HG03095 (cell line): ENCODE measurements around the gene C2orf49.

Source experiments
- ATAC-seq: cut with Tn5 transposase; IDR thresholded peaks from one replicate; pipeline ENCODE4 v1.9.1; 2021; ENCODE audit warnings: moderate library complexity; ENCODE audit not compliant: unreplicated experiment

Gene C2orf49

DNA sequence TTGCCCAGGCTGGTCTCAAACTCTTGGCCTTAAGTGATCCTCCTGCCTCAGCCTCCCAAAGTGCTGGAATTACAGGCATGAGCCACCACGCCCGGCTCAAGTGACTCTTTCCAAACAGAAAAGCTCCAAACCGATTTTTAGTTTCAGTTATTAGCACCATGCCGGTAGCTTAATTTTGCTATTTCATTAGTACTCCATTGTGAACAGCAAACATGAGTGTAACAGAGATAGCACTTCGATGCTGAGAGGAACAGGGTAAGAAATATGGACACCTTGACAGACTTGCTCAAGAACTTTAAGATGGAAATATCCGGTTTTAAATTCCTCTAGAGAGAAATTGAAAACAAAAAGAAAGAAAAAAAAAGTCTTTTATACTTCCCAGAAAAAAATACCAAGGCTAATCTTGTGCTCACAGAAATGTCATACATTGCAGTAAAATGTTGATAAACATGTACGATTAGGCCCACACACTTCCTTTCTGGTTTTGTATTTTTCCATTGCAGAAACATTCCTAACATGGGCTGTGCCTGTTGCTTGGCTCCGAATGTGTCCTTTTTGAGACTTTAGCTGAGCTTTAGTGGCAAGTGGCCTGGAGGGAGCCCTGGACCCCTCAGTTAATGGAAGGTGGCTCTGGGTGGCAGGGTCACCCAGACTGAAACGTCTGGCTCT lies 43.2 kb downstream of the C2orf49 start:
- no peak for ATAC-seq

DNA sequence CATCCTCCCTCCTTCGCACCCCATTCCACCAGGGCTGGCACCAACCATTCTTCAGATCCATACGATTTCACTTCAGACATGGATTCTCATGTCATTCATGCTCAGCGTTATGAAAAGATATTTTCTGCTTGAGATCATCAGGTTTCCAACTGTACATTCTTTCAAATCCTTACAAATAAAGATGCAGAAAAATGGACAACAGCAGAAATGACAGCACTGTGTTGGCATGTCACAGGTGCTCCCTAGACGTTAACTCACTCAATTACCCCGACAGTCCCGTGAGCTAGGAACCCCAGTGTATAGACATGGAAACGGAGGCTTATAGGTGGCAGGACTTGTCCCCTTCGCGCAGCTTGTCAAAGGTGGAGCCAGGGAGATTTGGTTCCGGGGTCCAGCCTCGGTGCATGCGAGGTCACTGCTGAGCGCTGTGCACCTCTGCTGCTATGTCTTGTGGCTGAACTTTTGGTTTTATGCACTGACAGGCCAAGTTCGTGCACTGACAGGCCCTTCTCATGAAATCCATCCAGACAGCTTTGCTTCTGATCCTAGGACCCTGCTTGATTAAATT lies 43.8 kb downstream of the C2orf49 start:
- no peak for ATAC-seq

DNA sequence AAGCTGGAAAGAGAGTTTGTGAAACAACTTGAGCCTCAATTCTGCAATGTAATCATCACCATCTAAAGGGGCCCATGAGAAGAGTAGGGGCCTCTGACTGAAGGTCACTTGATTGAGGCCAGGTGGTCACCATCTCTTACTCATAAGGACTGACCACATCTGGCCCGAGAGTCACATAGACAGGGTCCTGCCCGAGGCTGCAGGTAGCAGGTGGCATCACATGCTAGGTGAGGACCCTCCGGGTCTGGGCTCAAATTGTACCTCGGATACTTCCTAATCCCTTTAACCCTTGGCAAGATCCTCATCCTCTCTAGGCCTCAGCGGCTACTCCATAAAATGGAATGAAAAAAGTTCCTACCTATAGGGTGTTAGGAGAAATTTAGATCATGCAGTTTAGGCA lies 44.8 kb downstream of the C2orf49 start:
- no peak for ATAC-seq

DNA sequence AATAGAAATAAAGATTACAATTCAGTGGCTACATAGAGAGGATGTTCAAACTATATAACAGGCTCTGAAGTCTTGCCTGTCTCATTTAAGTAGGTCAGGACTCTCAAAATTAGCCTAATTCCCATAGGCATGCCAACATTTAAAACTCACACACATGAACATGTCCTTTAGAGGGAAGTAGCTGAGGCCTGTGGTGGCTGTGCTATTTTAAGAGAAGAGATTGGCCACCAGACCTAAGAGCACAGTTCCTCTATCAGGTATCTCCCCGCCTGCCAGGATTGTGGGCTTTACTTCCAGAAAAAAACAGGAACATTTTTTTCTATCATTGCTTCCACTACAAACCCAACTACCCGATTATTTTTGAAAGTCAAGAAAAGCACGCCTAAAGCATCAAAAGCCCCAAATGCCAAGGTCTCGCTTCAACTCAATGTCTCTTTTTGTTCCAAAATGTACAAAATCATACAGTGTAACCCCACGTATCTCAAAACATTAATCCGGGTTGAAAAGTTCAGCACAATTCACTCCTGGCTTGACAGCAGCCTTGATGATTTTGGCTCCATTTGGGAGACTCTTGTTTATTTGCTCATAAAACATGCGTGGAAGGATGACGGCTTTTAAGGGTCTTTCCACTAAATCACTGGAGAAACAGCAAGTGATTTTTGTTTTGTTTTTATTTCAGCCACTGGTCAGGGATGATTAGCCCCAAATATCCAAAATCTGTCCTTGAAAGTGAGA lies 46.3 kb downstream of the C2orf49 start:
- ATAC-seq, result no peak

DNA sequence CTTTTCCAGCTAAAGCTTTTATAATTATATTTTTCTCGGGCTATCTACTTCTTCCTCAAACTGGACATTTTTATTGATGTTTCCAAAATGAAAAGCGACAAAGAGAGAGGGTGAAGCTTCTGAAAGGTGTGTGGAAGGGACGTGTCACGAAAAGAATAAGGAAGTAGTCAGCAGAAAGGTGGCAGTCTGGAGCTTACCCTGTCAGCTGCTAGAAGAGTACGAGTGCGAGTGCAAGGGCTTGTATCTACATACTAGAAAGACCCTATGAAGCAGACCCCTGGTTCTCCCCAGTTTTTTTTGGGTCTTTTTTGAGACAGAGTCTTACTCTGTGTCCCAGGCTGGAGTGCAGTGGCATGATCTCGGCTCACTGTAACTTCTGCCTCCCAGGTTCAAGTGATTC lies 46.9 kb downstream of the C2orf49 start:
- ATAC-seq, result no peak

DNA sequence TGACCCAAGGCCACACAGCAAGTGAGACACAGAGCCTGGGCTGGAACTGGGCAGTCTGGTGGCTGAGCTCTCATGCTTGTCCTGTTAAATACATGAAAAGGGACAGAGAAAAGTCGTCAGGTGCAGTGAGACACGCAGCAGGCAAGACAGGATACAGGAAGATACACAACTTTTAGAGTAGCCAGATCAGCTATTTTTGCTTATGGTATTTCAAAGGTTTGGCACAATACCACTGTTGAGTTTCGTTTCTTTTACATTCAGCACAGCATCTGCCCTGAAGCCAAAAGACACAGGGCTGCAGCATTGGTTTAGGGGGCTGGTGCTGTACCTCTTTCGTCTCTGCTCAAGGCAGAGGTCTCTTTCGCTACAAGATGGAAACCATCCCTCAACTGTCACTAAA lies 47.5 kb downstream of the C2orf49 start:
- ATAC-seq, result no peak

DNA sequence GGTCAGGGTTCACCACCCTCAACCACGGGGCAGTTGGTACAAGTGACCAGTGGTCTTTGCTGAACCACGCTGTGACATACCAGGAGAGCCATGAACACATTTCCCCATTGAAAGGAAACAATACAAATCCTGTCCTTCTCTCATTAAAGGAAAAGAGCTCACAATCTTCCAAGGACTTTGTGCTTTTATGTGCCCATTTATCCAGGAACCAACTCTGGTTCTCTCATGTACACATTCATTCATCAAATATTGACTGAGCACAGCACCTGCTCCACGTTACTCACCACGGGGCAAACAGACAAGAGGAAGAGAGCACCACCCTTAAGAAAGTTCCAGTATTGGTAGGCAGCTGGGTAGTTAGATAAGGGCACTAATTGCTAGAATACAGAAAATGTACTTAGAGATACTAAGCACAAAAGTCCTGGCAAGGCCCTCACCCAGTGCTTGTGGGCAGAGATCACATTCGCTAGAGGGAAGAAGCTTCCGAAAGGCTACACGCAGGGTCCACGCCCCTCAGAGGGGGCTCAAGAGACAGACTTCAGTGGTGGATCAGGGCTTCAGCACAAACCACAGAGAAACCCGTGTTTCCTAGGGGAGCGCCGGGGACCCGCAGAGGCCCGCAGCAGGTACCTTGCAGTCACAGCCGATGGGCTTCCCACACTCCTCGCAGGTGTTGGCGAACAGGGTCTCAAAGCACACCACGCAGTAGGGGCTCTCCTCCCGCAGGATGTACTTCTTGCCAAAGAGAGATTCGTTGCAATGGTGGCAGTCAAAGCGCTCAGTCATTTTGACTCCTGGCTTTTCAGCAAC lies 48.6 kb downstream of the C2orf49 start:
- ATAC-seq, result no peak

DNA sequence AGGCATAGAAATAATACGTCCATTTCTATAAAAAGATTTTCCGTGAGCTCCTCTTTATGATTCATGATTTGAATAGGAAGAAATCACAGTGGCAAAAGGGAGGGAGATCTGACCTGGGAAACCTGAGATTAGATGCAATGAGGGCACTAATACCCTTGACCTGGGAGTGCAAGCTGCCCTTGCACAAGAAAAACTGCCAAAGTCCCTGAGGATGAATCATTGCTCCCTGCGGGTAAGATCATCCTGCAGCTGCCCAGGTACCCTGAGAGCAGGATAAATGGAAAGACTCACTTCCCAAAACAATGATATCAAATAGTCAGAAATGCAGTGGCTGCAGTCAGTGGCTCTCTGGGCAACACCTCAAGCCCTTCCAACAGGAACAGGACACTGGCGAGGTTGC lies 49.9 kb downstream of the C2orf49 start:
- no peak for ATAC-seq

DNA sequence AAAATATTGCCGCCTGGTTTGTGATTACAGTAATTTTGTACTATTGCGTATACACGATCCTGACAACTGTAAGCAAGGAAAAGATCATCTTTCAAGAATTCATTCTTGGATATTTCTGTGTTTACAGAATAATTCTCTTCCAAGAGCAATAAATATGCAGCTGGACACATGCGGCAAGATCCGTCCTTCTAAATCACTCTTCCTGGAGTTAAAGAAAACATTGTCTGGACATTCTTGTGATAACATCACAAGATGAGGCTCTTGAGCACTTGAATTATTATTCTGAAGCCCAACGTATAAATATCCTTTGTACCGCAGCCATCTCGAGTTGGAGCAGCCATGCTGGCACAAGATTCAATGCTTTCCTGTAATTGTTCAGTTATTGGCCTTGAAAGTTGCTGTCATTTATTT lies 51.6 kb downstream of the C2orf49 start:
- no peak for ATAC-seq

DNA sequence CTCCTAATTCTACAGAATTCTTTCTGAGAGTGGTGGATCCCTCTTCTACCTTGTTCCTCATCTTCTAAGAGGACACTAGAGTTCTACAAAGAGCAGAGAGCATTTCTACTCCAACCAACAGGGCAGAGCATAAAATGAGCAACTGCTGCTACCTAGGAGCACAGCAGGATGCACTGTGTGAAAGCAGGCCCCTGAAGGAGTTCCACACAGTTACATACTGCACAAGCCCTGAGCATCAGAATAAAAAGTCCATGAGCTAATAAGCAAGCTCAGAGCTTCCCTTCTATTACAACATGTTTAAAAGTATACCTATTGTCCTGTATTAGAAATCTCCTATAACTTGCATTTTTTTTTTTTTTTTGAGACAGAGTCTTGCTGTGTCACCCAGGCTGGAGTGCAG lies 53.1 kb downstream of the C2orf49 start:
- ATAC-seq, result no peak

DNA sequence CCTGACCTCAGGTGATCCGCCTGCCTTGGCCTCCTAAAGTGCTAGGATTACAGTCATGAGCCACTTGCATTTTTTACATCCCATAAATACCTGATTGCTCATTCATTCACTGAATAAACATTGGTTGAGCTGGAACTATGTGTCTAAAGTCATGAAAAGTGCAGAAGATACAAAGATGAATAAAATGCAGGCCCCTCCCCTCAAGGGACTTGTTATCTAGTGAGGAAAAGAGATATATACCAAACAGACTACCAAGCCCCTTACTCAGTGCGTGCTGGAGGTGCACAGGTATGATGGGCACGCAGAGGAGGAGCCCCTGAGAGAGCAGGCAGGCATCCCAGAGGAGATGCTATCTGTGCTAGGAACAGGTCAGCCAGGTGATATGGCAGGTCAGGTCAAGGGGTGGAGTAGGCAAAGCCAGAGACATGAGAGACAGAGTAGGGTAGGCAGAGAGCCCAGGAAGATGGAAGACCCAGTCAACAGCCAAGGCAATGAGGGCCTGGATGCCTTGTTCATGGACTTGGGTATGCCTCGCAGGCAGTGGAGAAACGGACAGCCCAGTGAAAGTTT lies 53.8 kb downstream of the C2orf49 start:
- no peak for ATAC-seq

DNA sequence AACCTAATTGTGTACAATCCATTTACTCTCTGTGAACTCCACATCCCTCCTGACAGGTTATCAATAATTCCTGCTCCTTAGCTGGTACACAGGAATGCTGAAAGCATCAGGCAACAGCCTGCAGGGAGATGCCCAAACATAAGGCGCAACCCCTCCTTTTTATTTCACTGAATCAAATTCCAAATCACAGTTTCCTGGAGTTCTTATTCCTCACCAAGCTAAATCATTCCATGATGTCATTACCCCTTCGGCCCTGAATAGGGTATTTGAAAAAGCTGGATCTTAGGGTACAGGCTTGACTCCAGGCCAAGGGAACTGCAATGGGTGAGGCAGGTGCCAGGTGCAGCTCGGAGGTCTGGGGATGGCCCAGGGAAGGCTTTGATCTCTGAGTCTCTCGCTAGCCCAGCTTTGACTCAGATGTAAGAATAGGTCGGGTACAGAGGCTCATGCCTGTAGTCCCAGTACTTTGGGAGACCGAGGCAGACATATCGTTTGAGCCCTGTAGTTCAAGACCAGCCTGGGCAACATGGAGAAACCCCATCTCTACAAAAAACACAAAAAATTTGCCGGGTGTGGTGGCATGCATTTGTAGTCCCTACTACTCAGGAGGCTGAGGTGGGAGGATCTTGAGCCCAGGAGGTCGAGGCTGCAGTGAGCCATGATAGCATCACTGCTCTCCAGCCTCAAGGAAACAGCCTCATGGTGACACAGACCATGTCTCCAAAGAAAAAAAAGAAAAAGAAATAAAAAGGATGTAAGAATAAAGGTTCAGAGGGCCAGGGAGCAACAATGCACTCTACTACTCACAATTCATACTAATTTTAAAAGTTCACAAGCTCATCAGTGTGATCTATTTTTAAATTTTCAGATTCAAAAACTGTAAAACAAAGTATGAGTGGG lies 54.7 kb downstream of the C2orf49 start:
- ATAC-seq, result no peak

DNA sequence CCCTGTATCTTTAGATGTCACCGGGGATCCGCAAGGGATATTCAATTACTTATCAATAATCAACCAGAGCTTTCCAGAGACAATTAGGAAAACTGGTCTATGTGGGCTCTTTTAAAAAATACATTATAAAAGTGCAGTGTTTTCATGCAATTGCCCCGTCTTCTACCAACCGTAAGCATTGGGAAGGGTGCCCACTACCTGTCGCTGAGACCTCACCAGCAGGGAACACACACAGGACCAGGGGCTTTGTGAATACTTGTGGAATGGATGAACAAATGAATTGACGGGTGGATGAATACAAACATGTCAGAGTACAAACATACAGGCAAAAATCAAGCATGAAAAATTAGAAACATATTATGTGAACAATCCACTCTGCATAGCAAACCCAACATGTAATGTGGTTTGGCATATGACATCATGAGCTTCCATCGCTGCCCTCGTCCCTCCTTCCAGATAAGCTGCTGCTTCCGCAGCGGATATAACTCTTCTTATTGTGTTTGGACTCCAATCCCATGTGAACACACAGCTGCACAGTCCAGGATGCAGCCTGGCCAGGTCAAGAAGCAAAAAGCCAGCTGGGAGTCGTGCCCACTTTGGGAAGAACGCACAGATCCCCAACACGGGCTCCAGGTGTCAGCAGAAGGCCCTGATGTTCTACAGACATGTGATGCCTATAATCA lies 56.2 kb downstream of the C2orf49 start:
- no peak for ATAC-seq

DNA sequence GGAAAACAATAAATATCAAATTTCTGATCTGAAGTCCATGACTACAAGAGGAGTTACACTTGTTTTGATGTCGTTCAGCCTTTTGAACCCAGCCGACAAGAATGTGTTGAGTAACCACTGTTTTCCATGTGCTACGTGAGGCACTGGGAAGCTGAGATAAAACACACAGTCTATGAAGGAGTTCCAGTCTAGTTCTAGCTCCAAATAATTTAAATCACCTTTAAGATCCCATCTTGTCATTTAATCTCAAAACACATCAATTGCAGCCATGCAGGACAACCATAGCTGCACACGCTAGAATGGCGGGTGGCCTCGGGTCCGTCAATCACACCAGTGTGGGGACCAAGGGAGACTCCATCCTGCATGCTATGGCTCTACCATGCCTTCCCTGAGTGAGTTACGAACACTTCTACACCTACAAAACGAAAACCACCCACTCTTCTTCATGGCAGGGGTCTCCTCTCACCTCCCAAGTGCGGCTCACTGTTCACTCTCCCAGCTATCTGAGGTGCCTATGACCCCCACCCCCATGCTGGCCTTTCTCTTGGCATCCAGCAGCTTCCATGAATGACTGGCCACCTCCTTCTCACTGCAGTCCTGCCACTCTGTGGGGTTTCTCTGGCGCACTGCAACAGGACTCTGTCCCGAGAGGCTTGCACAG lies 57.7 kb downstream of the C2orf49 start:
- ATAC-seq, result no peak

DNA sequence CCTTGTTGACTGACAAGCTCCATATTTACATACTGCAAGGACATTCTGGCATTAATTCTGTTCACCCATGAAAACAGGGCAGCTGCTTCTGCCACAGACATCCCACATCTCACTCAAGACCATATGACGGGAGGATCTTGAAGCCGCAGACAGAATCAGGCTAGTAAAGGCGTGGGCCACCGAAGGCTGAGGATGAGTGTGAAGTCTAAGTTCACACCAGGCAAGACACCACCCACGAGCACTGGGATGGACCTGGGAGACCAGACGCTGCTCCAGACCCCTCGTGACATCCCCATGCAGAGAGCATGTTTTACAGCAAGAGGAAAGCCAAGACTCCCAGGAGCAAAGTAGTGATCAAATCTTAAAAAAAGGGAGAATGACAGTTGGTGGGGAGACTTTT lies 58.4 kb downstream of the C2orf49 start:
- ATAC-seq, result no peak

DNA sequence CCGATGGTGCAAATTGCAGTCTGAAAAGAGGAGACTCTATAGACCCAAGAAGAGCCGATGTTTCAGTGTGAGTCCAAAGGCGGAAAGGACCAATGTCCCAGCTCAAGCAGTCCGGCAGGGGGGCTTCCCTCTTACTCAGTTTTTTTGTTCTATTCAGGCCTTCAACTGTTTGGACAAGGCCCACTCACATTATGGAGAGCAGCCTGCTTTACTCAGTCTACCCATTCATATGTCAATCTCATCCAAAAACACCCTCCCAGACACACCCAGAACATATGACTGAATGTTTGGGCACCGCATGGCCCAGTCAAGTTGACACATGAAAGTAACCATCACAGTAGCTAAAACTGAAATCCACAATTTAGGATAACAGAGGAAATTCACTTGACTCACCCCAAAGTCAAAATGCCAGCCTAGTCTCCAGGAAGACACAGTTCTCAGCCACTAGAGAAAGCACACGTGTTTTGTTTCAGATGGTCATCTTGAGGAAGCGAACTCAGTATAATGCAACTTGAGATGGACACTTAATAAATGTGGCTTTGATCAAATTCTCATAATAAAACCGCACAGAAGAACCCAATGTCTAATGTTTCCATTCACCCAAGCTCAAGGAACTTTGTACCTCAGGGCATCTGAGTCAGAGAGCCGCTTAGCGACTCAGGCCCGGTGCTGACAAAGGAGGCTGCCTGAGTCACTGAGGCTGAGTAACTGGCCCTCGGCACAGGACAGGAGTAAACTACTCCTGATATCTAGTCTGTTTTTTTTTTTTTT lies 59.1 kb downstream of the C2orf49 start:
- no peak for ATAC-seq

DNA sequence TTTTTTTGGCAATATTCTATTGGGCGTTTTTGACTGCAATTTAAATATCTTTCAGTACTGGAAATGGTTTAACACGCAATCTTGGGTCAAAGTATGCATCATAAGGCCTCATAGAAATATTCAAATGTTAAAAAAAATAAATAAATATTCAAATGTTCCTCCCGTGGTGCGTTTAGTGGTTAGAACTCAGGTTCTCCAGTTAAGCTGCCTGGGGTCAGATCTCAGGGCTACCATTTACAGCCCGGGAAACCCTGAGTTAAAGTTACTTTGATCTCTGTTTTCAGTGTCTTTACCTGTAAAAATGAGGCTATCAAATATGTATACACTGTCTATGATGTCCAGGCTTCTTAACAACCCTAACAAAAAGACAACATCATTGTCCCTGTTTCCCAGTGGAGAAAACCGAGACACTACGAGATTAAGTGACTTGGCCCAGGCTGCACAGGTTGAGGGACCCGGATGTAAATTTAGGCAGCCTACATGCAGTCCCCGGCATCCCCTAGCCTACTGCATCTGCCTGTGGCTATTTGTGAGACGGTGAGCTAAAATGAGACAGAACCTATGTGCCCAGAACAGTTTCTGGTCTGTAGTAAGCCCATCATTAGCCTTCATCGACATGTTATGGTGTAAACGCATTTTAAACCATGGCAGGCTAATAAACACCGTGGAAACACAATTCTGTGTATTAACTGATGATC lies 59.8 kb downstream of the C2orf49 start:
- ATAC-seq, result no peak

DNA sequence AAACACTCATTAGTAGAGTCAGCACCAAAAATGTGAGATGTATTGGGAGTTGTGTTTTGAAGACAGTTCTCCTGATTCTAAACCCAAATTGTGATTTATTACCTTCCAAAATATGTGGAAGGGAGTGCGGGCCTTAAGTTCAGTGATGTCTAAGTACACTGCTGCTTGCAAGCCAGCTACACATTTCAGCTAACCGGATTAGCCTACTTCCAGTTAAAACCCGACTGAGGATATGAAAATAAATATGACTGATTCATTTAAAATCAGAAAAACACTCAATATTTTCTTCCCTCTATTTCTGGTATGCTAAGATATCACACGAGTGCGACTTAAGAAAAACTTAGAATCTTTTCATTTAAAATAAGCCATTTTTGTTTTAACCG lies 60.6 kb downstream of the C2orf49 start:
- ATAC-seq, result no peak
